ENCODE data around the gene HHIPL2.

DNA sequence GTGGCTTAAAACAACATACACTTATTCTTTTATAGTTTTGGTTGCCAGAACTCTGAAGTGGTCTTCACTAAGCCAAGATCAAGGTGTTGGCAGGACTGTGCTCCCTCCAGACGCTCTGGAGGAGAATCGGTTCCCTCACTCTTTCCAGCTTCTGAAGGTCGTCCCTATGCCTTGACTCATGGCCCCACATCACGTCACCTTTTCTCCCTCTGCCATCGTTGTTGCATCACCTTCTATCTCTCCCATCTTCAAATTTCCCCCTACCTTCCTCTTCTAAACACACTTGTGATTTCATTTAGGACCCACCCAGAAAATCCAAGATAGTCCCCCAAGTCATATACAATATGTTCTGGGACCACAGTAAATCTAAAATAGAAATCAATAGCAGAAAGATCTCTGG lies 12.4 kb downstream of the HHIPL2 start:
- TF ChIP-seq, protein P1, sequence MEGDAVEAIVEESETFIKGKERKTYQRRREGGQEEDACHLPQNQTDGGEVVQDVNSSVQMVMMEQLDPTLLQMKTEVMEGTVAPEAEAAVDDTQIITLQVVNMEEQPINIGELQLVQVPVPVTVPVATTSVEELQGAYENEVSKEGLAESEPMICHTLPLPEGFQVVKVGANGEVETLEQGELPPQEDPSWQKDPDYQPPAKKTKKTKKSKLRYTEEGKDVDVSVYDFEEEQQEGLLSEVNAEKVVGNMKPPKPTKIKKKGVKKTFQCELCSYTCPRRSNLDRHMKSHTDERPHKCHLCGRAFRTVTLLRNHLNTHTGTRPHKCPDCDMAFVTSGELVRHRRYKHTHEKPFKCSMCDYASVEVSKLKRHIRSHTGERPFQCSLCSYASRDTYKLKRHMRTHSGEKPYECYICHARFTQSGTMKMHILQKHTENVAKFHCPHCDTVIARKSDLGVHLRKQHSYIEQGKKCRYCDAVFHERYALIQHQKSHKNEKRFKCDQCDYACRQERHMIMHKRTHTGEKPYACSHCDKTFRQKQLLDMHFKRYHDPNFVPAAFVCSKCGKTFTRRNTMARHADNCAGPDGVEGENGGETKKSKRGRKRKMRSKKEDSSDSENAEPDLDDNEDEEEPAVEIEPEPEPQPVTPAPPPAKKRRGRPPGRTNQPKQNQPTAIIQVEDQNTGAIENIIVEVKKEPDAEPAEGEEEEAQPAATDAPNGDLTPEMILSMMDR (IDR thresholded peaks at IDR 0.05 in 8 of 11, conservative IDR thresholded peaks at IDR 0.05 in 3 of 11) = no peak
- no peak for TF ChIP-seq POLR2AphosphoS5 (IDR thresholded peaks at IDR 0.05)
